PFSK-1 (cell line): Measurements from ENCODE around the gene GABRR3.

ENCODE experiments used
- POLR2AphosphoS5 ChIP-seq: IDR thresholded peaks from 2 replicates; pipeline ENCODE4 v1.6.1; 2012; ENCODE audit warnings: low read depth, mild to moderate bottlenecking, control low read depth, low read length, moderate library complexity
- TAF1 ChIP-seq: IDR thresholded peaks from 2 replicates; pipeline ENCODE4 v1.6.1; 2012; ENCODE audit warnings: low read length, control low read depth, borderline replicate concordance; ENCODE audit not compliant: insufficient read depth
- TF ChIP-seq, protein P1 (sequence below), 2 experiments: IDR thresholded peaks; 2 replicates each; pipeline versions ENCODE4 v1.6.1 to v1.8.0; 2011 to 2012; ENCODE audit warnings: low read depth in 2 of 2, low read length in 2 of 2, control low read depth in 1 of 2, inconsistent platforms in 1 of 2, mild to moderate bottlenecking in 1 of 2, moderate library complexity in 1 of 2; ENCODE audit not compliant: insufficient read depth in 1 of 2

DNA sequence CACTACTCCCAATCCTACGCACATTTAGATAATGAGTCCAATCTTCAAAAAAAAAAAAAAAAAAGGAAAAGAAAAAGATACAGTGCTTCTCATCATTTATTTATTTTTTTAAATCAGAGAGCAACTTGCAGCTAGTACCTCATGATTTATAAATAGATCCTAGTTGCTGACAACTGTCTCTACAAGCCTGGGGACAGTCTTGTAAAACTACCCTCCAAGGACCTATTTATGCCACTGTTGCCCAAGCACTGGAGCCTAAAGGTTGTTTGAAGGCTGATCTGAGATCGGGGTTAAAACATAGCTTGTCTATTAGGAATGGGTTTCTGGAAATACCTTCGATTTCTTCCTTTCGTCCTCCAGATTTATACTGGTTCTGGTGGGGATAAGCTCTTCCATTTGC is 14.7 kb downstream of the GABRR3 start:
- TF ChIP-seq TAF1 (no peak), POLR2AphosphoS5 (no peak)
- TF ChIP-seq, protein P1, sequence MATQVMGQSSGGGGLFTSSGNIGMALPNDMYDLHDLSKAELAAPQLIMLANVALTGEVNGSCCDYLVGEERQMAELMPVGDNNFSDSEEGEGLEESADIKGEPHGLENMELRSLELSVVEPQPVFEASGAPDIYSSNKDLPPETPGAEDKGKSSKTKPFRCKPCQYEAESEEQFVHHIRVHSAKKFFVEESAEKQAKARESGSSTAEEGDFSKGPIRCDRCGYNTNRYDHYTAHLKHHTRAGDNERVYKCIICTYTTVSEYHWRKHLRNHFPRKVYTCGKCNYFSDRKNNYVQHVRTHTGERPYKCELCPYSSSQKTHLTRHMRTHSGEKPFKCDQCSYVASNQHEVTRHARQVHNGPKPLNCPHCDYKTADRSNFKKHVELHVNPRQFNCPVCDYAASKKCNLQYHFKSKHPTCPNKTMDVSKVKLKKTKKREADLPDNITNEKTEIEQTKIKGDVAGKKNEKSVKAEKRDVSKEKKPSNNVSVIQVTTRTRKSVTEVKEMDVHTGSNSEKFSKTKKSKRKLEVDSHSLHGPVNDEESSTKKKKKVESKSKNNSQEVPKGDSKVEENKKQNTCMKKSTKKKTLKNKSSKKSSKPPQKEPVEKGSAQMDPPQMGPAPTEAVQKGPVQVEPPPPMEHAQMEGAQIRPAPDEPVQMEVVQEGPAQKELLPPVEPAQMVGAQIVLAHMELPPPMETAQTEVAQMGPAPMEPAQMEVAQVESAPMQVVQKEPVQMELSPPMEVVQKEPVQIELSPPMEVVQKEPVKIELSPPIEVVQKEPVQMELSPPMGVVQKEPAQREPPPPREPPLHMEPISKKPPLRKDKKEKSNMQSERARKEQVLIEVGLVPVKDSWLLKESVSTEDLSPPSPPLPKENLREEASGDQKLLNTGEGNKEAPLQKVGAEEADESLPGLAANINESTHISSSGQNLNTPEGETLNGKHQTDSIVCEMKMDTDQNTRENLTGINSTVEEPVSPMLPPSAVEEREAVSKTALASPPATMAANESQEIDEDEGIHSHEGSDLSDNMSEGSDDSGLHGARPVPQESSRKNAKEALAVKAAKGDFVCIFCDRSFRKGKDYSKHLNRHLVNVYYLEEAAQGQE (IDR thresholded peaks at IDR 0.05; ENCODE audit: insufficient read depth in 1 of 2, low read depth in 2 of 2, low read length in 2 of 2), result no peak
